Gastrocnemius medialis (tissue), 4 donors: ENCODE data around the gene PPIL1. TPM values are rescaled to one million over a fixed set of nuclear protein-coding genes. Genes with fewer than 3 reads are reported as not detected.
"Not testable (repeated sequence)": the region's sequence is repeated elsewhere in the genome, so short reads cannot be mapped to it uniquely, and the experiment has no call there.

Experiments
- ATAC-seq, 2 donors: fragments of 150-250 bp; one replicate each; pipeline ENCODE4 v1.9.1; 2016
- DNase-seq, 2 donors: peaks; one replicate each; pipeline ENCODE4 v3.0.0-alpha.2; 2019
- H3K27ac ChIP-seq, 4 donors: fragments of 200-600 bp; sonication (generic); 1 replicate in 1 of 4; 2 replicates in 3 of 4; pipeline ENCODE4 v1.5.1; 2016 to 2018; ENCODE audit warnings: mild to moderate bottlenecking in 2 of 4, moderate library complexity in 1 of 4
- H3K27me3 ChIP-seq, 3 donors: fragments of 200-600 bp; sonication (generic) in 2 of 3; 1 replicate in 1 of 3; 2 replicates in 2 of 3; pipeline versions ENCODE4 v1.5.1 to v1.6.0; 2016 to 2019; ENCODE audit warnings: mild to moderate bottlenecking in 1 of 3, moderate library complexity in 1 of 3
- H3K36me3 ChIP-seq, 2 donors: fragments of 200-600 bp; sonication (generic) in 1 of 2; one replicate each; pipeline ENCODE4 v1.5.1; 2017 to 2018
- H3K4me1 ChIP-seq, 2 donors: fragments of 200-600 bp; sonication (generic) in 1 of 2; one replicate each; pipeline ENCODE4 v1.5.1; 2016 to 2017; ENCODE audit warnings: mild to moderate bottlenecking in 2 of 2
- H3K4me3 ChIP-seq, 4 donors: fragments of 200-600 bp; sonication (generic) in 3 of 4; 1 replicate in 1 of 4; 2 replicates in 3 of 4; pipeline ENCODE4 v1.5.1; 2016 to 2019; ENCODE audit warnings: mild to moderate bottlenecking in 2 of 4
- H3K9me3 ChIP-seq, 3 donors: fragments of 200-600 bp; sonication (generic) in 2 of 3; 1 replicate in 1 of 3; 2 replicates in 2 of 3; pipeline ENCODE4 v1.5.1; 2016 to 2019
- POLR2A ChIP-seq, 2 donors: fragments of 450-650 bp; IDR thresholded peaks; one replicate each; pipeline ENCODE4 v1.6.1; 2017; ENCODE audit warnings: antibody characterized with exemption in 2 of 2, mild to moderate bottlenecking in 2 of 2, moderate library complexity in 2 of 2
- in situ Hi-C, 4 donors: fragments of 200-750 bp; cut with MboI; loops; one replicate each; pipeline versions ENCODE4 v1.15.0 to v1.8.0; 2017; ENCODE audit warnings: low sequenced_read_pairs in 4 of 4
- intact Hi-C: fragments of 100-400 bp; cut with DNase I; formaldehyde crosslinking; loops from one replicate; pipeline ENCODE4 v1.15.1; 2023; ENCODE audit warnings: low total_unique reads
- total RNA-seq, 4 donors: library from RNA; depleted of rRNA; stranded (reverse); fragments of >200 nt; gene quantifications; one replicate each; pipeline versions ENCODE4 v1.1.0 to v1.2.3, GENCODE V29; 2016
- TF ChIP-seq, protein P1 (sequence below), 5 experiments: fragments of 450-650 bp in 3 of 5; fragments of 200-600 bp in 2 of 5; sonication (generic) in 2 of 5; IDR thresholded peaks in 4 of 5; conservative IDR thresholded peaks in 1 of 5; 1 replicate in 4 of 5; 2 replicates in 1 of 5; pipeline ENCODE4 v1.5.1; 2016 to 2019; ENCODE audit warnings: antibody characterized with exemption in 5 of 5, mild to moderate bottlenecking in 3 of 5, moderate library complexity in 3 of 5

The PPIL1 gene
- total RNA-seq, 4 donors from 2014 or later, result 5.4 to 18.7 (median 16.8) TPM

DNA sequence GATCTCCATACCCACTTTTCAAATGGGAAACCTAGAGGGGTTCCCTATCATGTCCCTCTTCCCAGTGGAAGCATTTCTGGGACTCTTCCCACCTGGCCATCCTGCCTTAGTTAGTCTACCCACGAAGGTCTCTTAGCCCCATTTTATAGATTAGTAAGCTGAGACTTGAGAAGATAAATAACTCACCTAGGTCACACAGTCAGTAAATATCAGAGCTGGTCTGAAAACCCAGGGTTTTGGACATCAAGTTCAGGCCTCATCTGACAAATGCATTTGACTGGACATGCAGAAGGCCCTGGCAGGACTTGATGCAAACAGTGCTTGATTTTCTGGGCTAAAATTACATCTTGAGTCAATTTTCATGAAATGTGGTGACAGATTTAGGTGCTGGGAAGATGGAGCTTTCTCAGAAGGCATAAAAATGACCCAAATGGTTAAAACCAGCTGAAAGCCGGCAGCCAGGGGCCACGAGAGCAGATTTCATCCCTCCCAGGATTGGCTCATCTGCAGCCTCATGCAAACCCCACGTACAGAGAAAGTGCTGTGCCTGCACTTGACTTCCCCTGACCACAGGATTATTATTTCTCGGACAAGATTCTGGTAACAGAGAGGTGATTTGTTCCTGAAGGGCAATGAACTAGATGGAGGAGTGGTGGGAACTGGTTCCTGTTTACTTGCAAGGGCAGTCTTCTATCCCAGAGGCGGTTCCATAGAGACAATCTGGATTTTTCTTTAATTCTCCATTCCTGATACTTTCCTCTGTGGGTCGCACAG lies 58.5 kb downstream of the PPIL1 start:
- ATAC-seq (no peak), DNase-seq (no peak)
- TF ChIP-seq, protein P1, sequence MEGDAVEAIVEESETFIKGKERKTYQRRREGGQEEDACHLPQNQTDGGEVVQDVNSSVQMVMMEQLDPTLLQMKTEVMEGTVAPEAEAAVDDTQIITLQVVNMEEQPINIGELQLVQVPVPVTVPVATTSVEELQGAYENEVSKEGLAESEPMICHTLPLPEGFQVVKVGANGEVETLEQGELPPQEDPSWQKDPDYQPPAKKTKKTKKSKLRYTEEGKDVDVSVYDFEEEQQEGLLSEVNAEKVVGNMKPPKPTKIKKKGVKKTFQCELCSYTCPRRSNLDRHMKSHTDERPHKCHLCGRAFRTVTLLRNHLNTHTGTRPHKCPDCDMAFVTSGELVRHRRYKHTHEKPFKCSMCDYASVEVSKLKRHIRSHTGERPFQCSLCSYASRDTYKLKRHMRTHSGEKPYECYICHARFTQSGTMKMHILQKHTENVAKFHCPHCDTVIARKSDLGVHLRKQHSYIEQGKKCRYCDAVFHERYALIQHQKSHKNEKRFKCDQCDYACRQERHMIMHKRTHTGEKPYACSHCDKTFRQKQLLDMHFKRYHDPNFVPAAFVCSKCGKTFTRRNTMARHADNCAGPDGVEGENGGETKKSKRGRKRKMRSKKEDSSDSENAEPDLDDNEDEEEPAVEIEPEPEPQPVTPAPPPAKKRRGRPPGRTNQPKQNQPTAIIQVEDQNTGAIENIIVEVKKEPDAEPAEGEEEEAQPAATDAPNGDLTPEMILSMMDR (IDR thresholded peaks at IDR 0.05 in 4 of 5, conservative IDR thresholded peaks at IDR 0.05 in 1 of 5), result no peak
- TF ChIP-seq POLR2A (IDR thresholded peaks at IDR 0.05), result no peak
- intact Hi-C loops (loop anchor here (5.0 kb wide), 1 partner anchor 34 kb away; no protein-coding TSS in a partner anchor), in situ Hi-C loops (no loop called here)
- H3K27me3 ChIP-seq, result no peaks in the 10 kb centered on the region
- H3K27ac ChIP-seq, result no peak overlapping the region
- no peaks in the 10 kb centered on the region for H3K4me1 ChIP-seq
- H3K36me3 ChIP-seq, result no peaks in the 10 kb centered on the region
- no peaks in the 10 kb centered on the region for H3K9me3 ChIP-seq
- no peak overlapping the region for H3K4me3 ChIP-seq

DNA sequence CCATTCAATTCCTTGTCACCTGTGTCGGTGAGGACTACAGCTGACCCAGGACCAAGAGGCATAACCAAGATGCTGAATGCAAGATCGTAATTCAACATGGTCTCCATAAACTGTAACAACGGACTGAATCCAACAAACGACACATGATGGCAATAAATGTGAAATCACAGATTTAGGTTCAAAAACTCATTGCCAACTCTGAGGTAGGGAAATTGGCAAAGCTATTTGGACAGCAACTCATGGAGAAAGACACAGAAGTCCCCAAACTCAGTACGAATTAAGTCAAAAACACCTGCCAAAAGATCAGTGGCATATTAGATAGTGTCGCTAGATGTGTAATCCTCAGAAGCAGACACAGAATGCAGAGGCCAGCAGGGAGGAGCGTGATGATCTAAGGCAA lies 60.4 kb downstream of the PPIL1 start:
- DNase-seq (no peak), ATAC-seq (no peak)
- Histone ChIP-seq H3K4me1 (no peaks in the 10 kb centered on the region), H3K27me3 (no peaks in the 10 kb centered on the region), H3K9me3 (no peaks in the 10 kb centered on the region), H3K4me3 (no peak overlapping the region), H3K27ac (no peak overlapping the region), H3K36me3 (no peaks in the 10 kb centered on the region)
- intact Hi-C loops, result no loop called here
- in situ Hi-C loops, result no loop called here
- no peak for TF ChIP-seq POLR2A (IDR thresholded peaks at IDR 0.05)
- TF ChIP-seq, protein P1 (IDR thresholded peaks at IDR 0.05 in 4 of 5, conservative IDR thresholded peaks at IDR 0.05 in 1 of 5), result no peak

DNA sequence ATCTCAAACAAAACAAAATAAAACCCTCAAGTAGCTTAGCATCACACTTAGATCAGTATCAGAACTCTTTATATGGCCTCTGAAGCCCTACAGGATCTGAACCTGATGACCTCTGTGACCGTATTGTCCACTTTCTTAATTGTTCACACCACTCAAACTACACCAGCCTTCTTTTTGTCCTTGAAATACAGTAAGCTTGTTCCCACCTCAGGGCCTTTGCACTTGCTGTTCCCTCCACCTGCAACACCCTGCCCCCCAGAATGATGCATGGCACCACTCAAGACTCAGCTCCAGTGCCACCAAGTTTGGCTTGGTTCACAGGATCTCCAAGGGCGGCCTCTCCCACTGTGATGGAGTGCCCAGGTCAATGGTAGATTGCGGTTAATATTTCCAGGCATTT lies 61.1 kb downstream of the PPIL1 start:
- in situ Hi-C loops, result no loop called here
- DNase-seq (no peak), ATAC-seq (no peak)
- intact Hi-C loops, result no loop called here
- no peak overlapping the region for H3K27ac ChIP-seq
- H3K4me3 ChIP-seq, result no peak overlapping the region
- TF ChIP-seq POLR2A (IDR thresholded peaks at IDR 0.05), result no peak
- TF ChIP-seq, protein P1 (IDR thresholded peaks at IDR 0.05 in 4 of 5, conservative IDR thresholded peaks at IDR 0.05 in 1 of 5), result no peak
- H3K27me3 ChIP-seq, result no peaks in the 10 kb centered on the region
- no peaks in the 10 kb centered on the region for H3K36me3 ChIP-seq
- no peaks in the 10 kb centered on the region for H3K9me3 ChIP-seq
- H3K4me1 ChIP-seq, result no peaks in the 10 kb centered on the region

DNA sequence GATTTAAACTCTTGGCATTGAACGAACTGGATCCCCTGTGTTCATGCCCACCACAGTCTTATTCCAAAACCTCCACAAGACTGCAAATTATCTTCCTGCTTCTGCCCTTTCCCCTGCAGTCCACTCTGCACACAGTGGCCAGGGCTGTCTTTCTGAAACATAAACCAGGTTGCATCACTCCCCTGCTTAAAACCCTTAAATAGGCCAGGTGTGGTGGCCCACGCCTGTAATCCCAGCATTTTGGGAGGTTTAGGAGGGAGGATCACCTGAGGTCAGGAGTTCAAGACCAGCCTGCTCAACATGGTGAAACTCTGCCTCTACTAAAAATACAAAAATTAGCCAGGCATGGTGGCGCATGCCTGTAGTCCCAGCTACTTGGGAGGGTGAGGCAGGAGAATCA lies 61.6 kb downstream of the PPIL1 start:
- DNase-seq, H3K4me3 ChIP-seq, H3K4me1 ChIP-seq, H3K27ac ChIP-seq, intact Hi-C loops, ATAC-seq, H3K36me3 ChIP-seq, H3K27me3 ChIP-seq, H3K9me3 ChIP-seq, in situ Hi-C loops: not testable (repeated sequence)

GRCh38 chr6:36809941-36810803 lies 64.4 kb downstream of the PPIL1 start:
- H3K27ac ChIP-seq, result no peak overlapping the region
- no peak for ATAC-seq
- in situ Hi-C loops, result no loop called here

More at GRCh38 chr6:36809941-36810803, 64.4 kb downstream of the PPIL1 start:
- intact Hi-C loops, result loop anchor here (2.0 kb wide), 1 partner anchor 41 kb away; no protein-coding TSS in a partner anchor
- Histone ChIP-seq H3K9me3 (no peaks in the 10 kb centered on the region), H3K4me1 (no peaks in the 10 kb centered on the region), H3K36me3 (no peaks in the 10 kb centered on the region), H3K27me3 (no peaks in the 10 kb centered on the region), H3K4me3 (no peak overlapping the region)
- DNase-seq, result no peak
- TF ChIP-seq POLR2A (IDR thresholded peaks at IDR 0.05), result no peak
- TF ChIP-seq, protein P1 (IDR thresholded peaks at IDR 0.05 in 4 of 5, conservative IDR thresholded peaks at IDR 0.05 in 1 of 5), result no peak
